Measurements from ENCODE around the gene TMEM176A. TPM values are rescaled to one million over a fixed set of nuclear protein-coding genes. Genes with fewer than 3 reads are reported as not detected.
A peak's percentile ranks its signal among the peaks of the same experiment; 100 is the strongest.
"Not testable (repeated sequence)": the region's sequence is repeated elsewhere in the genome, so short reads cannot be mapped to it uniquely, and the experiment has no call there.

Gene TMEM176A
- total RNA-seq, 1 donor from 2014 or later, result not detected

- POLR2A ChIA-PET, result no interaction called here
- H3K27me3 Mint-ChIP-seq, result peaks cover 7% of the 10 kb centered on the region
Measured at GRCh38 chr7:150766334-150766709, 34.2 kb upstream of the TMEM176A start.

GRCh38 chr7:150769768-150770167 lies 30.8 kb upstream of the TMEM176A start:
- peaks cover 2% of the 10 kb centered on the region for H3K36me3 Mint-ChIP-seq (ENCODE audit: low read depth)
- no peak for ATAC-seq (ENCODE audit: low read depth)
- ChIA-PET CTCF (interaction anchor here (1.8 kb wide), 1 partner anchor 9 kb away, joined by 6 read pairs; no protein-coding TSS in a partner anchor), POLR2A (no interaction called here)
- H3K9me3 Mint-ChIP-seq, result peaks cover 12% of the 10 kb centered on the region
- DNase-seq, result no peak
- no peak overlapping the region for H3K4me3 Mint-ChIP-seq
- no peak for TF ChIP-seq CTCF (IDR thresholded peaks at IDR 0.05)
- H3K27me3 Mint-ChIP-seq, result peaks cover 12% of the 10 kb centered on the region
- H3K27ac Mint-ChIP-seq, result no peak overlapping the region
- no peaks in the 10 kb centered on the region for H3K4me1 Mint-ChIP-seq
- intact Hi-C loops (cut with micrococcal nuclease), result no loop called here

More at GRCh38 chr7:150766334-150766709, 34.2 kb upstream of the TMEM176A start:
- DNase-seq, result no peak
- TF ChIP-seq CTCF (IDR thresholded peaks at IDR 0.05), result no peak
- CTCF ChIA-PET, result no interaction called here
- ATAC-seq (ENCODE audit: low read depth), result no peak
- no peaks in the 10 kb centered on the region for H3K36me3 Mint-ChIP-seq (ENCODE audit: low read depth)
- H3K9me3 Mint-ChIP-seq, result peaks cover 2% of the 10 kb centered on the region
- H3K27ac Mint-ChIP-seq, result no peak overlapping the region
- intact Hi-C loops (cut with micrococcal nuclease), result no loop called here
- H3K4me3 Mint-ChIP-seq, result no peak overlapping the region
- no peaks in the 10 kb centered on the region for H3K4me1 Mint-ChIP-seq

GRCh38 chr7:150774131-150774530 lies 26.4 kb upstream of the TMEM176A start:
- ATAC-seq (ENCODE audit: low read depth); H3K4me1 Mint-ChIP-seq; DNase-seq; intact Hi-C loops (cut with micrococcal nuclease); H3K4me3 Mint-ChIP-seq; H3K27ac Mint-ChIP-seq; H3K36me3 Mint-ChIP-seq (ENCODE audit: low read depth); POLR2A ChIA-PET; CTCF ChIA-PET: not testable (repeated sequence)
- peaks cover 10% of the 10 kb centered on the region for H3K27me3 Mint-ChIP-seq
- H3K9me3 Mint-ChIP-seq, result peaks cover 12% of the 10 kb centered on the region

GRCh38 chr7:150778014-150778737 lies 22.4 kb upstream of the TMEM176A start:
- peaks cover 9% of the 10 kb centered on the region for H3K9me3 Mint-ChIP-seq
- peaks cover 15% of the 10 kb centered on the region for H3K27me3 Mint-ChIP-seq
- CTCF ChIA-PET, result interaction anchor here (0.8 to 1.1 kb wide), 6 partner anchors 9 to 161 kb away, joined by 3 to 6 read pairs (median 3); no protein-coding TSS in a partner anchor
- peaks cover 2% of the 10 kb centered on the region for H3K36me3 Mint-ChIP-seq (ENCODE audit: low read depth)
- no peak overlapping the region for H3K27ac Mint-ChIP-seq
- H3K4me3 Mint-ChIP-seq, result no peak overlapping the region
- no peak for TF ChIP-seq CTCF (IDR thresholded peaks at IDR 0.05)
- H3K4me1 Mint-ChIP-seq, result no peaks in the 10 kb centered on the region
- intact Hi-C loops (cut with micrococcal nuclease), result loop anchor here (1.0 to 2.0 kb wide), 3 partner anchors 210 to 525 kb away; no protein-coding TSS in a partner anchor
- no peak for ATAC-seq (ENCODE audit: low read depth)
- no peak for DNase-seq
- POLR2A ChIA-PET, result no interaction called here

- ChIA-PET CTCF (interaction anchor here (0.8 to 1.1 kb wide), 7 partner anchors 9 to 994 kb away, joined by 3 to 6 read pairs (median 3); no protein-coding TSS in a partner anchor), POLR2A (no interaction called here)
- peaks cover 18% of the 10 kb centered on the region for H3K27me3 Mint-ChIP-seq
- peaks cover 2% of the 10 kb centered on the region for H3K36me3 Mint-ChIP-seq (ENCODE audit: low read depth)
- H3K4me1 Mint-ChIP-seq, result no peaks in the 10 kb centered on the region
- no peak overlapping the region for H3K4me3 Mint-ChIP-seq
- ATAC-seq (ENCODE audit: low read depth) (peak; percentile 49), DNase-seq (peak; percentile 37)
- no peak overlapping the region for H3K27ac Mint-ChIP-seq
- peak; percentile 99 for TF ChIP-seq CTCF (IDR thresholded peaks at IDR 0.05)
- intact Hi-C loops (cut with micrococcal nuclease), result loop anchor here (1.0 to 2.0 kb wide), 3 partner anchors 209 to 524 kb away; no protein-coding TSS in a partner anchor
- peaks cover 5% of the 10 kb centered on the region for H3K9me3 Mint-ChIP-seq
Measured at GRCh38 chr7:150778738-150779301, 21.7 kb upstream of the TMEM176A start.
